ENCODE measurements around the gene CCR9. TPM values are rescaled to one million over a fixed set of nuclear protein-coding genes. Genes with fewer than 3 reads are reported as not detected.

The CCR9 gene
- total and polyA plus RNA-seq, 10 of the 15 experiments (the other 5 are each of a cell fraction or from before 2014, with no cell fraction given) = 0.05 to 3.9 (median 2.4) TPM

GRCh38 chr3:45884368-45885201, 1.8 kb upstream of the CCR9 start (continued):
- TF ChIP-seq MEF2B (IDR thresholded peaks at IDR 0.05; ENCODE audit: partially characterized antibody, poor library complexity, severe bottlenecking) (peak; percentile 28), KDM1A (IDR thresholded peaks at IDR 0.05; ENCODE audit: borderline replicate concordance) (no peak), CBX5 (IDR thresholded peaks at IDR 0.05; ENCODE audit: low read depth) (no peak), SUZ12 (IDR thresholded peaks at IDR 0.05; ENCODE audit: unreplicated experiment) (no peak), E2F8 (IDR thresholded peaks at IDR 0.05; ENCODE audit: low read depth, partially characterized antibody) (no peak), USF2 (IDR thresholded peaks at IDR 0.05; ENCODE audit: borderline replicate concordance, low read depth, low read length) (no peak), IRF4 (IDR thresholded peaks at IDR 0.05; ENCODE audit: low read depth, low read length) (peak; percentile 90), SKIL (IDR thresholded peaks at IDR 0.05; ENCODE audit: low read depth, poor library complexity, severe bottlenecking) (peak; percentile 34), REST (IDR thresholded peaks at IDR 0.05; ENCODE audit: low read depth, low read length) (no peak), ATF2 (IDR thresholded peaks at IDR 0.05; ENCODE audit: low read length) (peak; percentile 83), MLLT1 (IDR thresholded peaks at IDR 0.05) (0 out of 2 replicates have a peak, but pooled peaks have one; percentile 3), RBBP5 (conservative IDR thresholded peaks at IDR 0.05) (no peak), DPF2 (IDR thresholded peaks at IDR 0.05) (peak; percentile 75; the same call in 1 of the 2 replicates), MEF2A (IDR thresholded peaks at IDR 0.05; ENCODE audit: insufficient read depth, low read depth, low read length) (peak; percentile 52; the same call in 1 of the 2 replicates), ATF7 (IDR thresholded peaks at IDR 0.05; ENCODE audit: low read depth) (peak; percentile 65)
